ENCODE data around the gene SPC24.

The SPC24 gene

GRCh38 chr19:11155373-11156120, at the start of gene SPC24:
Gene SPC24 (minus strand): TSS chr19:11155782. CDS start chr19:11155776, 6 bp downstream.
- DNase-seq = peak; percentile 97 to 99

GRCh38 chr19:11204943-11205349, 49.4 kb upstream of the SPC24 start:
- DNase-seq = peak in 1 of 2 experiments; percentile 15

GRCh38 chr19:11204076-11204602, 48.6 kb upstream of the SPC24 start:
- DNase-seq = no peak

GRCh38 chr19:11203194-11204075, 47.9 kb upstream of the SPC24 start:
- DNase-seq = peak in 1 of 2 experiments; percentile 46

GRCh38 chr19:11202488-11203193, 47.1 kb upstream of the SPC24 start:
- DNase-seq = no peak

GRCh38 chr19:11201791-11202190, 46.2 kb upstream of the SPC24 start:
- DNase-seq = no peak

DNA sequence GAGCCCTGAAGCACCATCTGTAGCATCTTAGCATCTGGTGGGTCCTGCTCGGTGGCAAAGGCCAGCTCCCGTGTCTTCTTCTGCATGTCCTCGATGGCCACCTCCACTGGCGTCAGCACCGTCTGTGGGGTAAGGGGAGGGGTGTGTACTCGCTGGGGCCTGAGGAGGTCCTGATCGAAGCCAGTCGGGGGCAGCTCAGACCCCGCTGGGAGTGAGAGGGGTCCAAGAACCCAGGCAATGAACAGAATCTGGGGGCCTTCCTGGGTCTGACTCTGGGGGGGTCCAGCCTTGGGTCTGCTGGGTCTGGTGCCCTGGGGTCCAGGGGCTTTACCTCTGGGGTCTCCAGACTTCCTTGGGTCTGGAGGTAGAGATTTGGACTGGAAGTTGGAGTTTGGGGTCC, 45.3 kb upstream of the SPC24 start:
- no peak for DNase-seq

DNA sequence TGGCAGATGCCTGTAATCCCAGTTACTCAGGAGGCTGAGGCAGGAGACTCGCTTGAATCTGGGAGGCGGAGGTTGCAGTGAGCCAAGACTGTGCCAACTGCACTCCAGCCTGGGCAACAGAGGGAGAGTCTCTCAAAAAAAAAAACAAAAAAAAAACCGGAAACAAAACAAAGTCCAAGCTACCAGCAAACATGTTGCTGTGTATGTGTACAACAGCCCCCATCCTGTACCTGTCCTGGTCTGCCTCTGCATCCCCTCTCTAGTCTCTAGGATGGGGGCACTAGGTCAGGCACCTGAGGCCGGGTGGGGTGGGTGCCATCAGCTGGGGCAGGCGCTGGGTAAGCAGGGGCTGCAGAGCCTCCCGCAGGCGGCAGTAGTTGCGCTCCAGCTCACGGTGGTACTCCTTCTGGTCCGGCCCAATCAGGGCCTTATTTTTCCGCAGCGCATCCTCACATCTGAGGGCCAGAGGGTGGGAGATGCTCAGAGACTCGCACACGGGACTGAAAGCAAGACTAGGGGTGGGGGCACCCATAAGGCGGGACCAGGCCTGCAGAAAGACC, 44.5 kb upstream of the SPC24 start:
- DNase-seq = no peak

DNA sequence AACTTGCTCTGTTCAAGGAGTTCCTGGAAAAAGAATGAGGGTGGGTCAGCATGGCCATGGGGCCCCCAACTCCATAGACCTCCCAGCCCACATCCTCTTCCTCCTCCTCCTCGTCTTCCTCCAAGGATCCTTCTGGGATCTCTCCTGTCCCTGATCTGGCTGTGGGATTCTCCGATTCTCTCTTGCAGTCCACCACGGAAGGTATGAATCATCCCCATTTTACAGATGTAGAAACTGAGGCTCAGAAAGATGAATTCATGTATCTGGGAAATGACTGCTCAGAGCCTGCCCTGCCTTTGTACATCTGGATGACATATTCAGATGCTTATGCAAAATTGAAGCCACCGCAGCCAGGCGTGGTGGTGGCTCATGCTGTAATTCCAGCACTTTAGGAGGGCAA, 43.9 kb upstream of the SPC24 start:
- no peak for DNase-seq

DNA sequence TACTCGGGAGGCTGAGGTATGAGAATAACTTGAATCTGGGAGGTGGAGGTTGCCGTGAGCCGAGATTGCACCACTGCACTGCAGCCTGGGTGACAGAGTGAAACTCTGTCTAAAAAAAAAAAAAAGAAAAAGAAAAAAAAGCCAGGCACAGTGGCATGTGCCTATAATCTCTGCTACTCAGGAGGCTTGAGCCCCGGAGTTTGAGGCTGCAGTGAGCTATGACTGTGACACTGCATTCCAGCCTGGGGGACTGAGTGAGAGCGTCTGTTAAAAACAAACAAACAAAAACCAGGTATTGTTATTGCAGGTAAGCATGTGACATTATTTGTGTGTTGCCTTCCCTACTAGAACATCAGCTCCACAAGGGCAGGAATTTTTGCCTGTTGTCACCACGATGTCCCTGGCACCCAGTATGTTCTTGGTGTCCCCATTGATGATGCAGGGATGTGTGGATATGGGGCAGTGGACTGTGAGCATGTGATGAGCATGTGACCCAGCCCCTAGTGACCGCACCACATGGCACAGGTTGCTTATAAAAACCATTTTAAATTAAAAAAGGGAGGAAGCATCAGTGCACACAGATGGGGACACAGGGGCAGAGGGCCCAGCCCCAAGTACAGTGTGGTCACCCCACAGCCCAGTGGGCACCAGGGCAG, 43.3 kb upstream of the SPC24 start:
- no peak for DNase-seq

- no peak for DNase-seq
Observed at GRCh38 chr19:11198175-11198534, 42.6 kb upstream of the SPC24 start.

GRCh38 chr19:11197291-11198174, 42.0 kb upstream of the SPC24 start, which contains the start of gene KANK2:
Gene KANK2 (minus strand): TSS chr19:11197545. CDS start chr19:11194511, 3,034 bp downstream.
- peak; percentile 50 to 83 for DNase-seq

DNA sequence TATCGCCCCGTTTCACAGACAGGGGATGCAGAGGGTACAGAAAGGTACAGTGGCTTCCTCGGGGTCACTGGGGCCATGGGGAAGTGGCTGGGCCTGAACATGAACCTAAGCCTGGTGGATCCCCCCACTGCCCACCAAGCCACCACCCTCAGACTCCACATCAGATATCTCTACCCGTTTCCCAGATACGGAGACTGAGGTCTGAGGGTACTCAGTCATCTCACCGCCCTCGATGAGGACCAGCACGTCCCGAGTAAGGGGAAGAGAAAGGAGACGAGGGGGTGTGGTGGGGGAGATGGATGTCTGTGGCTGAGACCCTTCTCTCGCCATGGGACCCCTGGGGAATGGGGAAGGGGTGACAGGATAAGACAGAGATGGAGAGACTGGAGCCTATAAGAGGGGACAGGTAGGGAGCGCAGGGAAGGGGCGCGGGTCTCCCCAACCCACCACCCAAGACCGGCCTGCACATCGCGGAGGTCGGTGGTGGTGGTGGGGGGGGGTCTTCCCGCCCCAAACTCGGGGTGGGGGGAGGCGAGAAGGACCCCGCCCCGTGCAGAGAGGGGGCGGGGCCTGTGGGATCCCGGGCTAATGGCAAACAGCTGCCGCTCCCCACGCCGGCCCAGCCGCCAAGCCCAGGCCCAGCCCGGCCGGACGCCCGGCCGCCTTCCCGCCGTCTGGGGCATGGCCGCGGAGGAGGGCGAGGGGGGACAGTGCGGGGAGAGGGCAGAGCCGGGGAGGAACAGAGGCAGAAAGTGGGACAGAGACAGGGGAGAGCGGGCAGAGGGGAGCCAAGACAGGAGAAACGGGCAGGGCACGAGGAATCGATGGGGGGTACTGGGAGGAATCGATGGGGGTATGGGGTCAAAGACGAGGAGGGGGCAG, 41.1 kb upstream of the SPC24 start:
- peak; percentile 8 to 13 for DNase-seq

GRCh38 chr19:11195681-11196080, 40.1 kb upstream of the SPC24 start:
- no peak for DNase-seq

GRCh38 chr19:11194656-11195558, 39.3 kb upstream of the SPC24 start:
- DNase-seq = no peak

GRCh38 chr19:11194173-11194572, 38.6 kb upstream of the SPC24 start:
- DNase-seq = no peak

- no peak for DNase-seq
Observed at GRCh38 chr19:11192957-11193939, 37.7 kb upstream of the SPC24 start.

DNA sequence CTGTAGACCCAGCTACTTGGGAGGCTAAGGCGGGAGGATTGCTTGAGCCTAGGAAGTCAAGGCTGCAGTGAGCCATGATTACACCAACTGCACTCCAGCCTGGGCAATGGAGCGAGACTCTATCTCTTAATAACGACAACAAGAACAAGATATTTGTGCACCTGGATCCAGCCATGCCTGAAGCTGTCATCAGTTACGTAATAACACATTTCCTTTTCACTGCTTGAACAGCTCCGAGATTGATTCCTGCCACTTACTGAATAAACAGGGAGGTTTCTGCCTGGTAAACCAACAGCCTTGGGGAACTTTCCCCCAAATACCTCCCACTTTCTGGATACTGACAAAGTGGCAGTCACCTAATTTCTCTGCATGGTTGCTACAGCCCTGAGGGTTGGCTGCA, 36.4 kb upstream of the SPC24 start:
- no peak for DNase-seq
